ENCODE results near the gene CPED1.

DNA sequence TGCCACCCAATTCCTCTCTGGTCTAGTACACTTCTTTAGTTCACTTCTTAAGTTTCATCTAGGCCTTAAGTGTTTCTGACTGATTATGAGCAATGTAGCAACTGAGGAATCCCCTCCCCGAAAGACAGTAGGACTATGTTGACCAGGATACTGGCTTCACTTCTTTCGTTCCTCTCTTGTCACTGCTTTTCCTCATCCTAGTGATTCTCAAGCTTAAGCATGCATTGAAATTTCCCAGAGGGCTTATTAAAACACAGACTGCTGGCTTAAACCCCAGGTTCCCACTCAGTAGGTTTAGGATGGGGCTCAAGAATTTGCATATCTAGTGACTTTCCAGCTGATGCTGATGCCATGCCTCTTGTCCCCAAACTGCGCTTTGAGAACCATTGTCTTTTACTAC is 175.7 kb downstream of the CPED1 start:
- TF ChIP-seq, protein P1, sequence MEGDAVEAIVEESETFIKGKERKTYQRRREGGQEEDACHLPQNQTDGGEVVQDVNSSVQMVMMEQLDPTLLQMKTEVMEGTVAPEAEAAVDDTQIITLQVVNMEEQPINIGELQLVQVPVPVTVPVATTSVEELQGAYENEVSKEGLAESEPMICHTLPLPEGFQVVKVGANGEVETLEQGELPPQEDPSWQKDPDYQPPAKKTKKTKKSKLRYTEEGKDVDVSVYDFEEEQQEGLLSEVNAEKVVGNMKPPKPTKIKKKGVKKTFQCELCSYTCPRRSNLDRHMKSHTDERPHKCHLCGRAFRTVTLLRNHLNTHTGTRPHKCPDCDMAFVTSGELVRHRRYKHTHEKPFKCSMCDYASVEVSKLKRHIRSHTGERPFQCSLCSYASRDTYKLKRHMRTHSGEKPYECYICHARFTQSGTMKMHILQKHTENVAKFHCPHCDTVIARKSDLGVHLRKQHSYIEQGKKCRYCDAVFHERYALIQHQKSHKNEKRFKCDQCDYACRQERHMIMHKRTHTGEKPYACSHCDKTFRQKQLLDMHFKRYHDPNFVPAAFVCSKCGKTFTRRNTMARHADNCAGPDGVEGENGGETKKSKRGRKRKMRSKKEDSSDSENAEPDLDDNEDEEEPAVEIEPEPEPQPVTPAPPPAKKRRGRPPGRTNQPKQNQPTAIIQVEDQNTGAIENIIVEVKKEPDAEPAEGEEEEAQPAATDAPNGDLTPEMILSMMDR (IDR thresholded peaks at IDR 0.05), result no peak
- TF ChIP-seq POLR2A (IDR thresholded peaks at IDR 0.05), result no peak
